ENCODE results near the gene GNAS-AS1. TPM values are rescaled to one million over a fixed set of nuclear protein-coding genes. Genes with fewer than 3 reads are reported as not detected.

GNAS-AS1 gene
- total and polyA plus RNA-seq, 2 of the 8 experiments (the other 6 are each of a cell fraction or from before 2014, with no cell fraction given) = 4.7 to 13.7 TPM

GRCh38 chr20:58837717-58838116 is 13.0 kb downstream of the GNAS-AS1 start:
- peaks cover 5 to 15% (median 8%) of the 10 kb centered on the region in 4 experiments for H3K4me1 ChIP-seq (replicated peaks in 1 of 4; ENCODE audit: control insufficient read depth in 3 of 4, insufficient read depth in 4 of 4, low read length in 3 of 4)
- ChIA-PET CTCF (ENCODE audit: partially characterized antibody) (interaction anchor here (0.7 to 8.7 kb wide), 13 partner anchors 10 to 357 kb away, joined by 3 to 57 read pairs (median 5); partner anchors contain the start of genes GNAS, GNAS-AS1 and STX16), POLR2A (ENCODE audit: partially characterized antibody) (interaction anchor here (1.0 to 12.2 kb wide), 7 partner anchors 9 to 186 kb away, joined by 3 to 163 read pairs (median 30); partner anchors contain the start of genes GNAS, GNAS-AS1, NPEPL1 and STX16)
- H4K8ac ChIP-seq (ENCODE audit: extremely low read depth, insufficient read depth, low read length) = no peak overlapping the region
- no peak overlapping the region for H2BK20ac ChIP-seq (ENCODE audit: low read length)
- H2AFZ ChIP-seq (ENCODE audit: low read length) = no peak overlapping the region
- no peak overlapping the region; the same call in 1 of the 2 replicates for H2BK15ac ChIP-seq (ENCODE audit: low read length)
- H3K4me3 ChIP-seq (ENCODE audit: extremely low read depth in 1 of 4, insufficient read depth in 2 of 4, low read depth in 3 of 4, low read length in 4 of 4) = no peak overlapping the region
- no peak for DNase-seq (ENCODE audit: low read depth in 1 of 2, low spot score in 2 of 2)
- no peak overlapping the region for H4K91ac ChIP-seq (replicated peaks; ENCODE audit: insufficient read length, low read length)
- no peak overlapping the region for H2BK120ac ChIP-seq (replicated peaks; ENCODE audit: low read depth, low read length)
- H4K5ac ChIP-seq (ENCODE audit: insufficient read length, low read depth, low read length) = no peak overlapping the region
- H3K79me2 ChIP-seq (ENCODE audit: control insufficient read depth in 1 of 2, insufficient read depth in 2 of 2, low read length in 2 of 2) = peaks cover 28 to 99% of the 10 kb centered on the region in 2 experiments
- no peak overlapping the region for H2BK5ac ChIP-seq (ENCODE audit: low read depth, low read length)
- WGBS, 2 experiments (ENCODE audit: extremely low coverage in 1 of 2, insufficient coverage in 1 of 2, insufficient read length in 1 of 2, insufficient replicate concordance in 2 of 2, low coverage in 1 of 2, low lambda C conversion rate in 2 of 2, missing lambda C conversion rate in 1 of 2) = 88% methylated on average over 1 of the region's 1 CpG; no CpG with 5 or more reads in 1 of the 2 experiments
- H3K14ac ChIP-seq (ENCODE audit: insufficient read length) = no peak overlapping the region
- peaks cover 0 to 18% (median 11%) of the 10 kb centered on the region in 4 experiments; a peak in 5 of 7 replicates for H3K27me3 ChIP-seq (replicated peaks in 1 of 4; ENCODE audit: control insufficient read depth in 3 of 4, extremely low read depth in 1 of 4, insufficient read depth in 3 of 4, low read length in 3 of 4)
- H3K9ac ChIP-seq (replicated peaks in 1 of 4; ENCODE audit: extremely low read depth in 1 of 4, low read depth in 3 of 4, low read length in 3 of 4) = no peak overlapping the region
- H3K23ac ChIP-seq (ENCODE audit: insufficient read length) = no peak overlapping the region
- no peak overlapping the region for H3K4me2 ChIP-seq (ENCODE audit: insufficient read depth in 1 of 2, low read depth in 2 of 2, low read length in 2 of 2)
- H3K36me3 ChIP-seq (ENCODE audit: control insufficient read depth in 2 of 4, insufficient read depth in 4 of 4, low read length in 3 of 4) = peaks cover 2 to 49% (median 22%) of the 10 kb centered on the region in 4 experiments; a peak in 6 of 8 replicates
- H3K18ac ChIP-seq (ENCODE audit: extremely low read depth, low read length) = no peak overlapping the region
- H4K20me1 ChIP-seq (replicated peaks in 1 of 2; ENCODE audit: control insufficient read depth in 1 of 2, insufficient read depth in 2 of 2, low read length in 2 of 2) = peaks cover 6 to 11% of the 10 kb centered on the region in 2 experiments
- no peak overlapping the region for H3K4ac ChIP-seq (replicated peaks; ENCODE audit: insufficient read length, low read depth, low read length)
- H3K9me3 ChIP-seq (ENCODE audit: insufficient read depth in 2 of 2, low read depth in 1 of 2, low read length in 1 of 2) = no peaks in the 10 kb centered on the region
- H2AK5ac ChIP-seq (ENCODE audit: low read depth, low read length) = no peak overlapping the region
- peaks cover 2% of the 10 kb centered on the region for H3K79me1 ChIP-seq (ENCODE audit: low read depth, low read length)
- H3K27ac ChIP-seq (ENCODE audit: low read depth, low read length) = no peak overlapping the region
- H2BK12ac ChIP-seq (ENCODE audit: low read depth, low read length) = no peak overlapping the region
- no peak for FAIRE-seq
- H3K56ac ChIP-seq (replicated peaks; ENCODE audit: insufficient read length, low read depth, low read length) = no peak overlapping the region
- peaks cover 14% of the 10 kb centered on the region; the same call in 1 of the 2 replicates for H3K23me2 ChIP-seq (ENCODE audit: low read depth, low read length)
- TF ChIP-seq SIRT6 (IDR thresholded peaks at IDR 0.05; ENCODE audit: low read length) = no peak
- no peak for TF ChIP-seq CBX8 (IDR thresholded peaks at IDR 0.05; ENCODE audit: borderline replicate concordance, low read depth, low read length)
- TF ChIP-seq CREB1 (IDR thresholded peaks at IDR 0.05) = no peak
- no peak for TF ChIP-seq RAD21 (IDR thresholded peaks at IDR 0.05 in 1 of 2, conservative IDR thresholded peaks at IDR 0.05 in 1 of 2; ENCODE audit: low read depth in 2 of 2, low read length in 2 of 2)
- no peak for TF ChIP-seq FOSL1 (IDR thresholded peaks at IDR 0.05; ENCODE audit: insufficient read depth, low read depth, low read length)
- no peak for TF ChIP-seq POLR2A (IDR thresholded peaks at IDR 0.05; ENCODE audit: control extremely low read depth in 1 of 2, low read depth in 2 of 2, low read length in 2 of 2)
- no peak for TF ChIP-seq JUN (IDR thresholded peaks at IDR 0.05; ENCODE audit: low read depth, low read length)
- no peak for TF ChIP-seq JUND (IDR thresholded peaks at IDR 0.05; ENCODE audit: low read length)
- TF ChIP-seq CHD2 (IDR thresholded peaks at IDR 0.05; ENCODE audit: low read length) = no peak
- no peak for TF ChIP-seq SP1 (IDR thresholded peaks at IDR 0.05; ENCODE audit: low read depth, low read length)
- TF ChIP-seq PHF8 (conservative IDR thresholded peaks at IDR 0.05; ENCODE audit: low read depth, low read length) = no peak
- TF ChIP-seq CHD1 (IDR thresholded peaks at IDR 0.05; ENCODE audit: low read depth, low read length) = no peak
- TF ChIP-seq KDM4A (IDR thresholded peaks at IDR 0.05; ENCODE audit: low read depth, low read length, severe bottlenecking) = no peak
- no peak for TF ChIP-seq EZH2 (IDR thresholded peaks at IDR 0.05; ENCODE audit: low read depth, low read length, severe bottlenecking)
- TF ChIP-seq POLR2AphosphoS5 (IDR thresholded peaks at IDR 0.05; ENCODE audit: low read depth, low read length) = no peak
